Measurements from ENCODE around the gene LMAN1L.

- TF ChIP-seq POLR2A (IDR thresholded peaks at IDR 0.05; ENCODE audit: low read depth, low read length) (no peak), TAF1 (IDR thresholded peaks at IDR 0.05; ENCODE audit: low read depth, low read length) (no peak)
These were observed 2.7 kb upstream of the LMAN1L start for GRCh38 chr15:74809956-74810355.

All from GM12891 (cell line).